SK-N-MC (cell line): ENCODE data around the gene VPS35.

Source experiments
- EZH2 ChIP-seq: fragments of 200-600 bp; sonication (generic); IDR thresholded peaks from one replicate; pipeline ENCODE4 v1.6.1; 2017; ENCODE audit warnings: antibody characterized with exemption
- POLR2AphosphoS5 ChIP-seq: IDR thresholded peaks from 2 replicates; pipeline ENCODE4 v1.6.1; 2012; ENCODE audit warnings: mild to moderate bottlenecking, low read depth, low read length, borderline replicate concordance

- TF ChIP-seq EZH2: no peak
- TF ChIP-seq POLR2AphosphoS5: no peak
Observed at GRCh38 chr16:46730126-46730525, 41.1 kb upstream of the VPS35 start.
